GM18861 (cell line): ENCODE results near the gene MKLN1.
"Not testable (repeated sequence)": the region's sequence is repeated elsewhere in the genome, so short reads cannot be mapped to it uniquely, and the experiment has no call there.

Experiments used
- ATAC-seq: cut with Tn5 transposase; IDR thresholded peaks from one replicate; pipeline ENCODE4 v1.9.1; 2021; ENCODE audit not compliant: unreplicated experiment

Gene MKLN1

GRCh38 chr7:131388126-131388525, 60.5 kb downstream of the MKLN1 start:
- ATAC-seq, result no peak

DNA sequence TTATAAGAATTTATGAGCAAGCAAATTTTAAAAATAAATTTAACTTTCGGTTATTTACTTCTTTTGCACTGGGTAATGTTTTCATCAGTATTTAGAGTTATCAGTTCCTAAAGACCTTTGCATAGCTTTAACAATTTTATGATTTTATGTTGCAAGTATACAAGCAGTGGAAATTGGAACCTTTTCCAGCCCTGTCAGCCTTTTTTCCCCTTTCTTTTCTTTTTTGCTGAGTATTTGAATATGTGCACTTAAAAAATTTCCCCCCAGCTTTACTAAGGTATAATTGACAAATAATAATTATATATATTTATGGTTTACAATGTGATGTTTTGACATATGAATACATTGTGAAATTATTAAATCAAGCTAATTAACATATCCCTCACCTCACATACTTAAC, 62.6 kb downstream of the MKLN1 start:
- no peak for ATAC-seq

DNA sequence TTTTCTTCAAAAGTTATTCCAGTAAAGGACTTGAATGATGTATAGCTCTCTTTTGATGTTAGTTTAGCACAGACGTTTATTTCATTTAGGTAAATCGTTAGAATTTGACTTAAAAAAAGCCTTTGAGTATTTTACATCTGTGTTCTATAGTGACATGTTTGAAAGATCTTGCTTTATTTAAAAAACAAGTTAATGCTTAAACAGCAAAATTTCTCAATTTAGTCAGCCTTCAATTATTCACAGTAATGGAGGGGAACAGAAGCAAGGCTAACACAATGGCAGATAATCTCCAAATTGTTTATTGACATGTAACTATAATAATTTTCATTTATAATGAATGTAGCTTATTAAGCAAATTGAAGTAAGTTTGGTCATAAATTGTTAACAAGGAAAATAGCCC, 63.5 kb downstream of the MKLN1 start:
- ATAC-seq, result no peak

DNA sequence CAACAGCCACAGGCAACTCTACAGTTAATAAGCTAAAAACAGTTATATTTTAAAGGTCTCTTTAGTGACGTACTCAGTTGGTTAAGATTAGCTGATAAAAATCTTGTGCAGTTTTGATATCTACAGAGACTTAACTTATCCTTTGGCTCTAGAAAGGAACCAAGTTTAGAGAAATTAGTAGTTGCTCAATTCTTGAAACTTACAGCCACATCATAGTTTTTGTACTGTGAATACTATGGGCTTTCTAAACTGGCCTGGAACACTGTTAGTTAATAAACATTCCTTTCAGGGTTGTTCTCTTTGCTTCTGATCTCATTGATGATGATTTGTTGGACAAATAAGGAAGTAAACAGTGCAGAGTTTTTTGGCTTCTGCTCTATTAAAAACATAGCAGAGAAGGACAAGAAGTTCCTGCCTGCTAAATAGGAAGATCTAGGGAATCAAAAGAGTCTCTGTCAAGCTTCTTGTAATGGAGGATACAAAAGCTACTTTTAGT, 73.1 kb downstream of the MKLN1 start:
- no peak for ATAC-seq

DNA sequence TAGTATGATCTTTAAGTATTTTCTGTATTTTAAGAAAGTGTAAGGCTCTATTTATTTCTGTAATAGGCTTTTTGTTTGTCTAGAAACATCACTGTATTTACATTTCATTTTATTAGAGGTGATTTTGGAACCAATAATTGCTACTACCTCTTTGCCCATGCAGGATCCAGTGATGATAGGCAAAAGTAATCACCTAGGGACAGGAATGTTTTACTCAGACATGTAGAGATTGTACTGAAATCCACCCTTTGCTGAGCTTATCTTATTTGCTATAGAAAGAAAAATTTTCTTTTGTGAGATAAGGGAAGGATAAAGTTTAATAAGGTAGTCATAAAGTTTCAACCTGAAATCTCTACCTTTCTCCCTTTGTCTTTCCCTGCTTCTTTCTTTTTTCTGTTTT, 73.5 kb downstream of the MKLN1 start:
- ATAC-seq, result no peak

DNA sequence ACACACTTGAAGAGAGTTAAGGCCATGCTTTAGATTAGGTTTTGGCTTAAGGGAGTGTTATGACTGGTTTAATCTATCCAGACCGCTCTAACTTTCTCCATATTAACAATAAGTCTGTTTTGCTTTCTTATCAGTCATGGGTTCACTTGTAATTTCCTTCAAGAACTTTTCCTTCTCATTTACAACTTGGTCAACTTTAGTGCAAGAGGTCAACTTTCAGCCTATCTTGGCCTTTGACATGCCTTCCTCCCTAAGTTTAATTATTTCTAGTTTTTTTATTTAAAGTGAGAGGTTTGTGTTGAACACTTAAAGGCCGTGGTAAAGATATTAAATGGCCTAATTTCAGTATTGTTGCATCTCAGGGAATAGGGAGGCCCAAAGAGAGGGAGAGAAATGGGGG, 75.6 kb downstream of the MKLN1 start:
- ATAC-seq, result no peak

DNA sequence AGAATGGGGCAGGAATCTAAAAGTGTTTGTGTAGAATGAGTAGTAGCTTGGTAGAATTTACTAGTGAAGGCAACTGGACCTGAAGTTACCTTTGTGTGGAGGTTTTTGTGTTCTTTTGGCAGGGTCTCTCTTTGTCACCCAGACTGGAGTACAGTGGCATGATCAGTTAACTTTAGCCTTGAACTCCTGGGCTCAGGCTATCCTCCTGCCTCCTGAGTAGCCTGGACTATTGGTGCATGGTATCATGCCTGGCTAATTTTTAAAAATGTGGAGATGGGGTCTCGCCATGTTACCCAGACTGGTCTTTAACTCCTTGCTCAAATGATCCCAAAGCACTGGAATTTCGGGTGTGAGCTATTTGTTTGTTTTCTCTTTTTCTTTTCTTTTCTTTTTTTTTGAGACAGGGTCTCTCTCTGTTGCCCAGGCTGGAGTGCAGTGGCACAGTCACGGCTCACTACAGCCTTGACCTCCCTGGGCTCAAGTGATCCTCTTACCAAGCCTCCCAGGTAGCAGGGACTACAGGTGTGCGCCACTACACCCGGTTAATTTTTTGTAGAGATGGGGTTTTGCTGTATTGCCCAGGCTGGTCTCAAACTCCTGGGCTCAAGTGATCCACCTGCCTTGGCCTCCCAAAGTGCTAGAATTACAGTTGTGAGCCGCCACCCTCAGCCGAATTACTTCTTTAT, 76.7 kb downstream of the MKLN1 start:
- no peak for ATAC-seq

DNA sequence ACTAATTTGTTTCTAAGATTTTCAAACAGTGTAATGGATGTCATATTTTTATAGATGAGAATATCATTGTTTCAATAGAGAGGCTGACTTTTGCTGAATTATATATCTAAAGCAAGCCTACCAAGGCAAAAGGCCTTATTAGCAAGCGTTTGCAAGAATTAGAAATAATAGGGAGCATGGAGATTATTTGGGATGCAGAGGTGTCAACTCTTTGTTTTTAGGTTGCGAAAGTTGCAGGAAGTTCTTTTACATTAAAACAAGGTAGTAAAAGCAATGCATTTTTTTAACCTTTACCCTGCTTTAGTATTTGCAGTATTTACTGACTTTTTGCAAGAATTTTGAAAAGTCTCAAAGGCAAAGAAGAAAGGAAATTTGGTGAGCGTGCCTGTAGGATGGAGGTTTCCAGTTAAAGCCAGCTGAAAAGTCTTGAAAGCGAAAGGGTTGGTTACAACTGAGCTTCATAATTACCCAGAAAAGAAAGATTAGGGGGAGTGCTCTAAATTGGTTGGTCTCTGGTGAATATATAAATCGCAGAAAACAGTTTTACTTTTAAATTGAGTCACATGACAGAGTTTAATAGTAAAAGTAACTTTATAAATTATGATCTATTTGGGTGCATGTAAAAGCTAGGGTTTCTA, 81.6 kb downstream of the MKLN1 start:
- no peak for ATAC-seq

DNA sequence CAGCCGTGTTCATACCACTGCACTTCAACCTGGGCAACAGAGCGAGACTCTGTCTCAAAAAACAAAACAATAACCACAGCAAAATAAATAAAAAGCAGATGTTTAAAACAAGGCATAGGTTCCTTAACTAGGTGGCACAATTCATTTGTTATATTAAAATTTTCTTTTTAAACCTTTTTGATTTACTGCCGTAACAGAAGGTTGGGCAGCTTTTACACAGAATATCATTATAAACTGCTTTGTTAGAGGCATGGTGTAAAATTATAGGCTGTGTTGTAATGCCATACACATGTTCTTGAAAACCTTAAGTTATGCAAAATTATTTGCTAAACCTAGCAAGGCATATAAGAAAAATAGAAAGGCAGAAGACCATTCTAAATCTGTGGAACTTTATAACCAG, 84.4 kb downstream of the MKLN1 start:
- no peak for ATAC-seq

DNA sequence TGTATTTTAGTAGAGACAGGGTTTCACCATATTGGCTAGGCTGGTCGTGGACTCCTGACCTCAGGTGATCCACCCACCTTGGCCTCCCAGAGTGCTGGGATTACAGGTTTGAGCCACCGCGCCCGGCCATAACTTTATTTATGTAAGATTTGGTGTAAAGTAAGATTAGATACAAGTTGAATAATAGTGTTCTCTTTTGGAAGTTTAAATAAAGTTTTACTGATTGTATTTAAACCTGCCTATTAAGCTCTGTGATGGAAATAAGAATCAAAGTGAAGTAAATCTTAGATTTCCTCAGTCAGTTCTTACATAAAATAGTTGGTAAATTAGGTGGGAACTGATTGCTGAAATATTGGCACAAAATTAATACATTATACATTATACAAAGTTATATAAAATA, 86.0 kb downstream of the MKLN1 start:
- ATAC-seq, result no peak

DNA sequence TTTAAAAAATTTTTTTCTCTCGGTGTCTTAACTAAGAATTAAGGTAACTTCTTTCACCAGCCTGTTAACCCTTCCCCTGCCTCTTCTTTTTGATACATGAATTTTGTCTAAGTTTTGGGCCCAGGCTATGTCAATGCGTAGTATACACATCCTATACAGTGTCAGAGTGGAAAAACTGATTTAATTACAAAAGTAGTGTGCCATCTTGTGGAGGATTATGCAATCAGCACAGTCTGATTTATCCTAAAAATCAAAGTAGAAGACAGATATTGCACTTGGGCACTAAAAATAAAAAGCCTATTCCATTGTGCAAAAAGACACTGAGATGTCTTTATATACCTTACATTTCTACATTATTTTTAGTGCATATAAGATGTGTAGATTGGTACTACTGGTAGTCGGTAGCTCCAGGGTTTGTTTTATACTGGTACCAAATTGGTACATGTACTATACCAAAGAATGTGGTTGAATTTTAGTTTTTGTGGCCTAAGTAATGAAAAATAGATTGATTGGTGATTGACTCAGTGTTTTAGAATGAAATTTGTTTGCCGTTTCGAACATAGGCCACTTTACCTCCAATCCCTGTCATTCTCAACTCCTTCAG, 96.6 kb downstream of the MKLN1 start:
- no peak for ATAC-seq

GRCh38 chr7:131425992-131426391, 98.3 kb downstream of the MKLN1 start:
- ATAC-seq, result no peak

- ATAC-seq, result not testable (repeated sequence)
These were observed 103.2 kb downstream of the MKLN1 start for GRCh38 chr7:131430826-131431225.

DNA sequence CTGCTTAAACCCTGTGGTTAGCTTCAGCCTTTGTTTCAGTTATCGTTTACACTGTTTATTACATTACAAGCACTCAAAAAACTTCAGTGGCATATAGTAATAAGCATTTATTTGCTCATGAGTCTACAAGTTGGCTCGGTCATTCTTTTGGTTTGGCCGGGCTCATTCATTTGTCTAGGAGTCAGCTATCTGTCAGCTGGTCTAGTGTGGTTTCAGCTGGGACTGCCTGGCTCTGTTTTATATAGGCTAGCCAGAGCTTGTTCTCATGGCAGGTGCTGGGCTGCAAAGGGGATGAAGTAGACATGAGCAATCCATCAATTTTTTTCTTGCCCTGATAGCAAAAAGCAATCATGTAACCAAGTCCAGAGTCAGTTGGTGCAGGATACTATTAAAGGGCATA, 103.6 kb downstream of the MKLN1 start:
- no peak for ATAC-seq

DNA sequence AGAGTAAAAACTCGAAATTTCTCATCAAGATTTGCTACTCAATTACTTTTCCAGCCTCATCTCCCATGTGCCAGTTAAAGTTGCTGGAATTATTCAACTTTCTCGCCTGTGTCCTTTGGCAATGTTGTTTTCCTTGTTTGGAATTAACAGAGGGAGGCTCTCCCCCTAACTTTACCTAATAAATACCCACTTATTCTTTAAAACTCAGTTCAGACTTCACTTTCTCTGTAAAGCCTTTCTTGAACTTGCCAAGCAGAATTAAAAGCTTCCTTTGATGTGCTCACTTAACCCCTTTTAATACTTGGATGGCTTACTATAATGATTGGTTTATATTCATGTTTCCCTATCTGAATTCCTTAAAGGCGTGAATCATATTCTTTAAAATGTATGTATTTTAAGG, 104.1 kb downstream of the MKLN1 start:
- no peak for ATAC-seq

DNA sequence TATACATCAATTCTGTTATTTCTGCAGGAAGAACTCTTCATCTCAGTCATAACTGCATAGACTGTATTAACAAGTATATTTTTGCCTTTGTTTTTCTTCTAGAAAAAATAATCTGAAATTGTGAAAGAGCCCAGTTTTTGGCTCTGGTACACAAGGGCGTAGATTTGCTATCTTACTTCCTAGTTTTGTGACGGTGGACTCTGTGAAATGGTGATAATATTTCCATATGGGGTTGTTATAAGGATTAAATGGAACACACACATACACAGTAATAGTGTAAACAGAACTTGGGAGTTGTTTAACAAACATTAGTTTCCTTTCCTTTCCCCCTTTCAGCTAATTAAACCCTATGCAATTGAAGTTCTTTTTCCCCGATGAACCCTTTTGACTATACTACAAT, 108.7 kb downstream of the MKLN1 start:
- no peak for ATAC-seq

- no peak for ATAC-seq
These were observed 111.3 kb downstream of the MKLN1 start for GRCh38 chr7:131438969-131439368.

DNA sequence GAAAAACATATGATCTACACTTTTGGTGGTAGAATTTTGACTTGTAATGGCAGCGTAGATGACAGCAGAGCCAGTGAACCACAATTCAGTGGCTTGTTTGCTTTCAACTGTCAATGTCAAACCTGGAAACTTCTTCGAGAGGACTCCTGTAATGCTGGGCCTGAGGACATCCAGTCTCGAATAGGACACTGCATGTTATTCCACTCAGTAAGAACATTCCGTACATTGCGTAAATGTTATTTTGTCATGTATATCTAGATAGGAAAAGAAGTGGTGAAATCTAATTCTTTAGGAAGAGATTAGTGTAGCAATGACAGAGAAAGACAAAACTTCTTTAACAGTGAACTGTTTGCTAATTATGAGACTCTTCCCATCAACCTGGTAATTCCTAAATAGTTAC, 115.8 kb downstream of the MKLN1 start:
- ATAC-seq, result no peak

GRCh38 chr7:131444683-131445082, 117.0 kb downstream of the MKLN1 start:
- ATAC-seq, result no peak

- no peak for ATAC-seq
These were observed 121.8 kb downstream of the MKLN1 start for GRCh38 chr7:131449373-131449902.

GRCh38 chr7:131454498-131454897, 126.8 kb downstream of the MKLN1 start:
- no peak for ATAC-seq

GRCh38 chr7:131455001-131455400, 127.3 kb downstream of the MKLN1 start:
- ATAC-seq, result no peak
